ENCODE data around the gene CLDN5.

CLDN5 gene

GRCh38 chr22:19520566-19521305 lies 3.5 kb downstream of the CLDN5 start:
- Histone ChIP-seq H3K27me3 (replicated peaks; ENCODE audit: control insufficient read depth, insufficient read depth, low read length) (no peaks in the 10 kb centered on the region; the same call in 1 of the 2 replicates), H3K36me3 (ENCODE audit: control insufficient read depth, insufficient read depth, low read length) (peaks cover 6% of the 10 kb centered on the region), H3K4me3 (replicated peaks; ENCODE audit: low read depth, low read length) (no peak overlapping the region)
- TF ChIP-seq CTCF (IDR thresholded peaks at IDR 0.05; ENCODE audit: insufficient read depth, low read length, poor library complexity, severe bottlenecking) = no peak
- DNase-seq (ENCODE audit: extremely low read depth, insufficient read length) = no peak

- no peak overlapping the region for H3K4me3 ChIP-seq (replicated peaks; ENCODE audit: low read depth, low read length)
- peaks cover 6% of the 10 kb centered on the region for H3K36me3 ChIP-seq (ENCODE audit: control insufficient read depth, insufficient read depth, low read length)
- no peak for DNase-seq (ENCODE audit: extremely low read depth, insufficient read length)
- no peak for TF ChIP-seq CTCF (IDR thresholded peaks at IDR 0.05; ENCODE audit: insufficient read depth, low read length, poor library complexity, severe bottlenecking)
- no peaks in the 10 kb centered on the region; the same call in 1 of the 2 replicates for H3K27me3 ChIP-seq (replicated peaks; ENCODE audit: control insufficient read depth, insufficient read depth, low read length)
These were observed 4.2 kb downstream of the CLDN5 start for GRCh38 chr22:19520007-19520406.

- no peak overlapping the region for H3K4me3 ChIP-seq (replicated peaks; ENCODE audit: low read depth, low read length)
- TF ChIP-seq CTCF (IDR thresholded peaks at IDR 0.05; ENCODE audit: insufficient read depth, low read length, poor library complexity, severe bottlenecking) = no peak
- no peaks in the 10 kb centered on the region; the same call in 1 of the 2 replicates for H3K27me3 ChIP-seq (replicated peaks; ENCODE audit: control insufficient read depth, insufficient read depth, low read length)
- H3K36me3 ChIP-seq (ENCODE audit: control insufficient read depth, insufficient read depth, low read length) = peaks cover 6% of the 10 kb centered on the region
- no peak for DNase-seq (ENCODE audit: extremely low read depth, insufficient read length)
These were observed 4.9 kb downstream of the CLDN5 start for GRCh38 chr22:19519041-19519926.

- TF ChIP-seq CTCF (IDR thresholded peaks at IDR 0.05; ENCODE audit: insufficient read depth, low read length, poor library complexity, severe bottlenecking) = no peak
- Histone ChIP-seq H3K27me3 (replicated peaks; ENCODE audit: control insufficient read depth, insufficient read depth, low read length) (no peaks in the 10 kb centered on the region; the same call in 1 of the 2 replicates), H3K4me3 (replicated peaks; ENCODE audit: low read depth, low read length) (no peak overlapping the region), H3K36me3 (ENCODE audit: control insufficient read depth, insufficient read depth, low read length) (peaks cover 8% of the 10 kb centered on the region)
- no peak for DNase-seq (ENCODE audit: extremely low read depth, insufficient read length)
These were observed 5.6 kb downstream of the CLDN5 start for GRCh38 chr22:19518635-19519034.

- Histone ChIP-seq H3K4me3 (replicated peaks; ENCODE audit: low read depth, low read length) (no peak overlapping the region), H3K27me3 (replicated peaks; ENCODE audit: control insufficient read depth, insufficient read depth, low read length) (no peaks in the 10 kb centered on the region; the same call in 1 of the 2 replicates), H3K36me3 (ENCODE audit: control insufficient read depth, insufficient read depth, low read length) (peaks cover 8% of the 10 kb centered on the region)
- no peak for TF ChIP-seq CTCF (IDR thresholded peaks at IDR 0.05; ENCODE audit: insufficient read depth, low read length, poor library complexity, severe bottlenecking)
- DNase-seq (ENCODE audit: extremely low read depth, insufficient read length) = no peak
These were observed 6.1 kb downstream of the CLDN5 start for GRCh38 chr22:19517919-19518611.

Measured in GM06990 (cell line).